ENCODE data around the gene QSOX1.

DNA sequence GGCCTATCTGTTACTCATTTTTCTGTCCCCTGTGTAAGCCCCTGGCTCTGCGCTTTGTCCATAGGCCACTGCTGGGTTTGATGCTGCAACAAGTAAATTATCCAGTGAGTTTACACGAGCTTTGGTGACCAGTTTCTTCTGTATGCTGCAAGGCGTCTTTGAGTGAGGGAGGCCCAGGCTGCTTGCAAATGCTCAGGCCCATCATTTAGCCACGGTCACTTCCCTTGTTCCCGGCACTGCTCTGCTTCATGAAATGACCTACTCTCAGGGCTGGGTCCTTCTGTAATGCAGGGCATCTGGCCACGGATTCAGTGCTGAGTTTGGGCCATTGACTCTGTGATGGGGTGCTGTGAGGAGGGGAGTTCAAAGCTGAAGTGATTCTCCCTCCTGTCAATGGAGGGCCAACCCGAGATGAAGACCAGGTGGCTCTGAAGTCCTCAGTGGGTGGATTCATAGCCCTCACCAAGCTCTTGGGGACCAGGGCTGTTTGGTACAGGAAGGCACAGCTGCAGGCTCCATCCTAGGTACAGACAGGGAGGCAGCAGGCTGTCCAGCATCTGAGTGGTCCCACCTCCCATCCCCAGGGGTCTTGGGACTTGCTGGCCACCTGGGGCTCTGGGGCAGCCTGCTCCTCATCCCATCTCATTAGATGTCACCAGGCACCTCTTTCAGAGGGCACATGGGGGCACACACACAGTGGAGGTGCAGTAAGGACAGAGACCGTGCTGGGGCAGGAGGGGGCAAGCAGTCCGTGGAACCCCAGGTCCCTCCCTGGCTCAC lies 97.0 kb downstream of the QSOX1 start:
- TF ChIP-seq, protein P1, sequence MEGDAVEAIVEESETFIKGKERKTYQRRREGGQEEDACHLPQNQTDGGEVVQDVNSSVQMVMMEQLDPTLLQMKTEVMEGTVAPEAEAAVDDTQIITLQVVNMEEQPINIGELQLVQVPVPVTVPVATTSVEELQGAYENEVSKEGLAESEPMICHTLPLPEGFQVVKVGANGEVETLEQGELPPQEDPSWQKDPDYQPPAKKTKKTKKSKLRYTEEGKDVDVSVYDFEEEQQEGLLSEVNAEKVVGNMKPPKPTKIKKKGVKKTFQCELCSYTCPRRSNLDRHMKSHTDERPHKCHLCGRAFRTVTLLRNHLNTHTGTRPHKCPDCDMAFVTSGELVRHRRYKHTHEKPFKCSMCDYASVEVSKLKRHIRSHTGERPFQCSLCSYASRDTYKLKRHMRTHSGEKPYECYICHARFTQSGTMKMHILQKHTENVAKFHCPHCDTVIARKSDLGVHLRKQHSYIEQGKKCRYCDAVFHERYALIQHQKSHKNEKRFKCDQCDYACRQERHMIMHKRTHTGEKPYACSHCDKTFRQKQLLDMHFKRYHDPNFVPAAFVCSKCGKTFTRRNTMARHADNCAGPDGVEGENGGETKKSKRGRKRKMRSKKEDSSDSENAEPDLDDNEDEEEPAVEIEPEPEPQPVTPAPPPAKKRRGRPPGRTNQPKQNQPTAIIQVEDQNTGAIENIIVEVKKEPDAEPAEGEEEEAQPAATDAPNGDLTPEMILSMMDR (conservative IDR thresholded peaks at IDR 0.05 in 1 of 2, IDR thresholded peaks at IDR 0.05 in 1 of 2; ENCODE audit: extremely low read depth in 1 of 2, insufficient read depth in 1 of 2, low read depth in 1 of 2, low read length in 2 of 2) = no peak
- no peak for TF ChIP-seq EZH2 (IDR thresholded peaks at IDR 0.05; ENCODE audit: borderline replicate concordance, low read length)
